K562 (cell line): ENCODE results near the gene SPAG9. TPM values are rescaled to one million over a fixed set of nuclear protein-coding genes. Genes with fewer than 3 reads are reported as not detected.

Experiments used
- ATAC-seq: fragments of 200-7000 bp; cut with Tn5 transposase; 3 replicates; pipeline ENCODE4 v1.9.1; 2020; ENCODE audit warnings: moderate library complexity
- BruUV-seq: library from RNA; stranded (reverse); fragments of 400-500 nt; replicated peaks from 2 replicates; lab custom pipeline; 2021; lab: Mats Ljungman, UMichigan
- CTCF ChIA-PET: fragments of 300-600 bp; formaldehyde crosslinking; extraction: SDS; loops from one replicate; lab custom pipeline; 2021; ENCODE audit warnings: low intra/inter-chr PET ratio; lab: Yijun Ruan, JAX
- POLR2A ChIA-PET: fragments of 300-600, 350-650 bp; sonication (Branson Sonifier 250); formaldehyde crosslinking; extraction: SDS; loops from one replicate; lab custom pipeline; 2021; ENCODE audit warnings: antibody characterized with exemption, inconsistent platforms; lab: Yijun Ruan, JAX
- DNase-seq, 4 experiments: peaks; one replicate each; pipeline versions ENCODE4 v3.0.0 to v3.0.0-alpha.2; 2011 to 2018; ENCODE audit warnings: low spot score in 3 of 4, mixed read lengths in 3 of 4; ENCODE audit errors: extremely low read depth in 1 of 4
- FAIRE-seq: peaks from 2 replicates; lab custom pipeline; 2011; peaks lifted over from hg19 to GRCh38; lab: Jason Lieb, UNC
- H2AFZ ChIP-seq: 2 replicates; pipeline ENCODE4 v1.6.0; 2011; ENCODE audit warnings: low read depth, low read length, control low read depth, inconsistent platforms
- H3K27ac ChIP-seq: fragments of 200-600 bp; 3 replicates; pipeline ENCODE4 v1.8.0; 2011; ENCODE audit warnings: low read depth, mild to moderate bottlenecking, control low read depth, inconsistent platforms, low read length, moderate library complexity, mixed read lengths; ENCODE audit errors: extremely low read depth
- H3K27me3 ChIP-seq, 2 experiments: fragments of 300-600 bp in 1 of 2; 2 replicates in 1 of 2; 3 replicates in 1 of 2; pipeline versions ENCODE4 v1.6.0 to v1.8.0; 2011; ENCODE audit warnings: inconsistent platforms in 2 of 2, low read length in 2 of 2, mild to moderate bottlenecking in 1 of 2, mixed read lengths in 1 of 2, moderate library complexity in 1 of 2; ENCODE audit not compliant: control insufficient read depth in 2 of 2, insufficient read depth in 2 of 2
- H3K36me3 ChIP-seq: fragments of 300-600 bp; 3 replicates; pipeline ENCODE4 v1.8.0; 2011; ENCODE audit warnings: mild to moderate bottlenecking, low read length, inconsistent platforms; ENCODE audit not compliant: control insufficient read depth, insufficient read depth
- H3K4me1 ChIP-seq, 2 experiments: fragments of 200-600 bp in 1 of 2; replicated peaks in 1 of 2; 2 replicates in 1 of 2; 3 replicates in 1 of 2; pipeline versions ENCODE4 v1.5.1 to v1.8.0; 2011; ENCODE audit warnings: inconsistent platforms in 2 of 2, low read length in 2 of 2, mild to moderate bottlenecking in 1 of 2, mixed read lengths in 1 of 2, moderate library complexity in 1 of 2; ENCODE audit not compliant: control insufficient read depth in 2 of 2, insufficient read depth in 2 of 2
- H3K4me2 ChIP-seq: 2 replicates; pipeline ENCODE4 v1.6.1; 2011; ENCODE audit warnings: low read length, control low read depth, inconsistent platforms, mixed read lengths; ENCODE audit not compliant: insufficient read depth
- H3K4me3 ChIP-seq: fragments of 200-600 bp; sonication (generic), shearing (Covaris generic); 2 replicates; pipeline ENCODE4 v1.5.1; 2016; ENCODE audit warnings: control low read depth, inconsistent platforms
- H3K79me2 ChIP-seq: fragments of 200-600 bp; 3 replicates; pipeline ENCODE4 v1.8.0; 2011; ENCODE audit warnings: low read length, inconsistent platforms; ENCODE audit not compliant: control insufficient read depth, insufficient read depth
- H3K9ac ChIP-seq, 2 experiments: 2 replicates each; pipeline versions ENCODE4 v1.6.0 to v1.6.1; 2011; ENCODE audit warnings: low read depth in 2 of 2, low read length in 2 of 2, control low read depth in 1 of 2, inconsistent platforms in 1 of 2, mild to moderate bottlenecking in 1 of 2, mixed read lengths in 1 of 2; ENCODE audit not compliant: insufficient read depth in 1 of 2
- H3K9me1 ChIP-seq: one replicate; pipeline ENCODE4 v1.6.0; 2011; ENCODE audit warnings: inconsistent platforms, mild to moderate bottlenecking, low read length, moderate library complexity; ENCODE audit not compliant: control insufficient read depth, insufficient read depth
- H3K9me3 ChIP-seq: replicated peaks from 2 replicates; pipeline ENCODE4 v1.5.1; 2011; ENCODE audit warnings: low read depth, low read length, inconsistent platforms; ENCODE audit not compliant: control insufficient read depth, insufficient read depth
- H4K20me1 ChIP-seq: replicated peaks from 2 replicates; pipeline ENCODE4 v1.6.1; 2011; ENCODE audit warnings: low read length, inconsistent platforms, mixed read lengths; ENCODE audit not compliant: control insufficient read depth, insufficient read depth
- CHD4 ChIP-seq: fragments of 200-600 bp; sonication (generic); IDR thresholded peaks from 3 replicates; pipeline ENCODE4 v1.6.1; 2012; ENCODE audit warnings: low read depth, mild to moderate bottlenecking, mixed read lengths, low read length, inconsistent platforms; ENCODE audit not compliant: insufficient read depth, insufficient replicate concordance, poor library complexity, severe bottlenecking
- HNRNPH1 ChIP-seq: fragments of 200-400 bp; formaldehyde crosslinking; optimal IDR thresholded peaks from 2 replicates; pipeline ENCODE3; 2017; ENCODE audit warnings: low read depth, mild to moderate bottlenecking, low read length, moderate library complexity
- MEF2D ChIP-seq: conservative IDR thresholded peaks from 2 replicates; pipeline ENCODE4 v1.6.1; 2016; ENCODE audit warnings: low read depth, missing genetic modification characterization, missing compliant biosample characterization
- SRF ChIP-seq, 2 experiments: fragments of 250-450, 450-650 bp in 1 of 2; sonication (Bioruptor Pico) in 1 of 2; sonication (generic) in 1 of 2; formaldehyde crosslinking; IDR thresholded peaks; 2 replicates each; pipeline versions ENCODE4 v1.5.0 to v1.5.1; 2020 to 2022; ENCODE audit warnings: mild to moderate bottlenecking in 1 of 2, missing genetic modification reagents in 1 of 2
- TBP ChIP-seq: optimal IDR thresholded peaks from 2 replicates; pipeline ENCODE3; 2011; ENCODE audit warnings: low read depth, low read length, improper control_type of control experiment
- ZFPM2 ChIP-seq: fragments of 250-450 bp; sonication (Bioruptor Pico); IDR thresholded peaks from 2 replicates; pipeline ENCODE4 v1.5.1; 2022; ENCODE audit warnings: mild to moderate bottlenecking
- WGBS: fragments of 100-300 bp; shearing (Covaris generic); methylation state at CpG from one replicate; pipeline ENCODE4 v1.1.6; 2016; ENCODE audit warnings: low coverage, mixed read lengths; ENCODE audit not compliant: insufficient coverage; ENCODE audit errors: missing lambda C conversion rate; 5-methylcytosine and 5-hydroxymethylcytosine counted together
- in situ Hi-C: fragments of 300-500 bp; cut with MboI; formaldehyde crosslinking; loops from 4 replicates; pipeline ENCODE4 v1.15.0; 2018; ENCODE audit warnings: inconsistent platforms, mixed read lengths
- intact Hi-C: fragments of 100-400 bp; cut with micrococcal nuclease; formaldehyde crosslinking; loops from 2 replicates; pipeline ENCODE4 v1.14.2; 2022
- polyA plus RNA-seq, 8 experiments: library from polyadenylated mRNA; depleted of rRNA in 4 of 8; stranded (reverse) in 5 of 8; unstranded in 3 of 8; fragments of >200 nt; fragmentation: Nextera tagmentation in 2 of 8; fragmentation: Illumina TruSeq in 1 of 8; extraction: Ambion mirVana in 2 of 8; extraction: Trizol in 1 of 8; gene quantifications; 2 replicates each; pipeline versions ENCODE4 v1.2.1 to v1.2.3, GENCODE V29; 2011 to 2014; ENCODE audit warnings: inconsistent platforms in 1 of 8, missing spikeins in 1 of 8
- total RNA-seq, 7 experiments: library from RNA; depleted of rRNA in 6 of 7; stranded (reverse); fragments of >200 nt in 6 of 7; fragmentation: Illumina TruSeq in 2 of 7; extraction: Trizol in 2 of 7; gene quantifications; 2 replicates each; pipeline versions ENCODE4 v1.2.1 to v1.2.3, GENCODE V29; 2011 to 2021; ENCODE audit warnings: low replicate concordance in 1 of 7
- TF ChIP-seq, protein P1 (sequence below): fragments of 450-650 bp; formaldehyde crosslinking; IDR thresholded peaks from 2 replicates; pipeline ENCODE4 v1.4.0; 2022; ENCODE audit warnings: mild to moderate bottlenecking, moderate library complexity
- TF ChIP-seq, protein P2 (sequence below), 2 experiments: fragments of 450-650 bp; formaldehyde crosslinking in 1 of 2; IDR thresholded peaks; 2 replicates each; pipeline versions ENCODE4 v1.4.0 to v1.6.1; 2014 to 2020; ENCODE audit warnings: mild to moderate bottlenecking in 2 of 2, borderline replicate concordance in 1 of 2, low read depth in 1 of 2

The SPAG9 gene
- total and polyA plus RNA-seq, 9 of the 15 experiments (the other 6 are each of a cell fraction or from before 2014, with no cell fraction given) = 12.2 to 99.2 (median 58.2) TPM

DNA sequence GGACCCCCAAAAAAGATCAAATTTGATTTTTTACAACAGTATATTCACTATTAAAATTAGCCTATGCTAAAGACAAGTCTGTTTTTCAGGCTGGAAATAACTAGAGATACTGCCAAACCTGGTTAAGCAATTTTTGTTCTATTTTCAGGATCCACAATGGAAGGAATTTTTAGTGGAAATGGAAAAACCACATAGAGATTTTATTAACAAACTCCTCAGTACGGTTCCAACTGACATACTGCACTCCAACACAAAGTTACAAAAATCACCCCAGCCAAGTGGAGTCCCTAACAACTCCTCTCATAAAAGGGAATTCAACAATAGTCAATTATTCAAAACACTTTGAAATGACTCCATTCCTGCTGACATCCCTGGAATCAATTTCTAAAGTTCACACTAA lies 152.9 kb downstream of the SPAG9 start:
- peaks cover 68% of the 10 kb centered on the region for H3K36me3 ChIP-seq
- WGBS = 86% methylated on average over 1 of the region's 1 CpG
- ATAC-seq = no peak
- no peaks in the 10 kb centered on the region; a peak in 1 of 5 replicates for H3K4me1 ChIP-seq
- no peaks in the 10 kb centered on the region for H3K9me1 ChIP-seq
- no peaks in the 10 kb centered on the region for H3K9me3 ChIP-seq
- no peak overlapping the region for H3K4me3 ChIP-seq
- H3K27me3 ChIP-seq = no peaks in the 10 kb centered on the region
- in situ Hi-C loops = no loop called here
- no peak for DNase-seq
- BruUV-seq = no TSS peak
- CTCF ChIA-PET = no interaction called here
- no peak overlapping the region for H3K27ac ChIP-seq
- no peaks in the 10 kb centered on the region for H3K79me2 ChIP-seq
- no peak overlapping the region for H3K4me2 ChIP-seq
- no peak overlapping the region for H3K9ac ChIP-seq
- no peak overlapping the region for H2AFZ ChIP-seq
- no peak for FAIRE-seq
- intact Hi-C loops = no loop called here
- POLR2A ChIA-PET = no interaction called here
- no peaks in the 10 kb centered on the region for H4K20me1 ChIP-seq
- TF ChIP-seq MEF2D (tag) (no peak), SRF (CRISPR knock-in tag; IDR thresholded peaks at IDR 0.05) (no peak), HNRNPH1 (no peak), ZFPM2 (CRISPR knock-in tag) (no peak), TBP (no peak), CHD4 (no peak)
- TF ChIP-seq, protein P1, sequence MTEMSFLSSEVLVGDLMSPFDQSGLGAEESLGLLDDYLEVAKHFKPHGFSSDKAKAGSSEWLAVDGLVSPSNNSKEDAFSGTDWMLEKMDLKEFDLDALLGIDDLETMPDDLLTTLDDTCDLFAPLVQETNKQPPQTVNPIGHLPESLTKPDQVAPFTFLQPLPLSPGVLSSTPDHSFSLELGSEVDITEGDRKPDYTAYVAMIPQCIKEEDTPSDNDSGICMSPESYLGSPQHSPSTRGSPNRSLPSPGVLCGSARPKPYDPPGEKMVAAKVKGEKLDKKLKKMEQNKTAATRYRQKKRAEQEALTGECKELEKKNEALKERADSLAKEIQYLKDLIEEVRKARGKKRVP (CRISPR knock-in tag) = no peak
- TF ChIP-seq, protein P2, sequence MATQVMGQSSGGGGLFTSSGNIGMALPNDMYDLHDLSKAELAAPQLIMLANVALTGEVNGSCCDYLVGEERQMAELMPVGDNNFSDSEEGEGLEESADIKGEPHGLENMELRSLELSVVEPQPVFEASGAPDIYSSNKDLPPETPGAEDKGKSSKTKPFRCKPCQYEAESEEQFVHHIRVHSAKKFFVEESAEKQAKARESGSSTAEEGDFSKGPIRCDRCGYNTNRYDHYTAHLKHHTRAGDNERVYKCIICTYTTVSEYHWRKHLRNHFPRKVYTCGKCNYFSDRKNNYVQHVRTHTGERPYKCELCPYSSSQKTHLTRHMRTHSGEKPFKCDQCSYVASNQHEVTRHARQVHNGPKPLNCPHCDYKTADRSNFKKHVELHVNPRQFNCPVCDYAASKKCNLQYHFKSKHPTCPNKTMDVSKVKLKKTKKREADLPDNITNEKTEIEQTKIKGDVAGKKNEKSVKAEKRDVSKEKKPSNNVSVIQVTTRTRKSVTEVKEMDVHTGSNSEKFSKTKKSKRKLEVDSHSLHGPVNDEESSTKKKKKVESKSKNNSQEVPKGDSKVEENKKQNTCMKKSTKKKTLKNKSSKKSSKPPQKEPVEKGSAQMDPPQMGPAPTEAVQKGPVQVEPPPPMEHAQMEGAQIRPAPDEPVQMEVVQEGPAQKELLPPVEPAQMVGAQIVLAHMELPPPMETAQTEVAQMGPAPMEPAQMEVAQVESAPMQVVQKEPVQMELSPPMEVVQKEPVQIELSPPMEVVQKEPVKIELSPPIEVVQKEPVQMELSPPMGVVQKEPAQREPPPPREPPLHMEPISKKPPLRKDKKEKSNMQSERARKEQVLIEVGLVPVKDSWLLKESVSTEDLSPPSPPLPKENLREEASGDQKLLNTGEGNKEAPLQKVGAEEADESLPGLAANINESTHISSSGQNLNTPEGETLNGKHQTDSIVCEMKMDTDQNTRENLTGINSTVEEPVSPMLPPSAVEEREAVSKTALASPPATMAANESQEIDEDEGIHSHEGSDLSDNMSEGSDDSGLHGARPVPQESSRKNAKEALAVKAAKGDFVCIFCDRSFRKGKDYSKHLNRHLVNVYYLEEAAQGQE (IDR thresholded peaks at IDR 0.05; ENCODE audit: borderline replicate concordance) = no peak
- TF ChIP-seq, protein P2 (CRISPR knock-in tag; IDR thresholded peaks at IDR 0.05; ENCODE audit: low read depth) = no peak
